Stimulated activated CD8-positive, alpha-beta memory T cell treated with anti-CD3 and anti-CD28 coated beads, Interleukin-7, amount 100 ng/mL, for 1 hour (primary cell): ENCODE results near the gene PIP5K1B.

ENCODE experiments used
- DNase-seq, 2 donors: peaks; one replicate each; pipeline ENCODE4 v3.0.0-alpha.2; 2020; ENCODE audit warnings: low read depth in 2 of 2

PIP5K1B gene

DNA sequence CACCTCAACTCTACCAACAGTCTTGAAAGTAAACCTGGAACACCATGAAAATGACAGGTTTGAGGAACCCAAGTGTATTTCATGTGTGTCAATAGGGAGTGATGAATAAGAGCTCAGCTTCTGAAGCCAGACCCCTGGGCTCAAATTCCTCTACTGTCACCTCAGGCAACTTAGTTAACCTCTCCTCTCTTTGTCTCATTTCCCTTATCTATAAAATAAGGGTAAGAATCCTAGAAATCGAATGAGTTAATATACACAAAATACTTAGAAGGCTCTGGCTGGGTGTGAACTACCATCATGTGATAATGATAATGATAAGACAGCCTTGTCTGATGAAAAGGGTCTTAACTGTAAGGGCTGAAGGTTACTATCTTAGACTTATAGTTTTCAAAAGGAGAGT lies 66.3 kb downstream of the PIP5K1B start:
- no peak for DNase-seq

DNA sequence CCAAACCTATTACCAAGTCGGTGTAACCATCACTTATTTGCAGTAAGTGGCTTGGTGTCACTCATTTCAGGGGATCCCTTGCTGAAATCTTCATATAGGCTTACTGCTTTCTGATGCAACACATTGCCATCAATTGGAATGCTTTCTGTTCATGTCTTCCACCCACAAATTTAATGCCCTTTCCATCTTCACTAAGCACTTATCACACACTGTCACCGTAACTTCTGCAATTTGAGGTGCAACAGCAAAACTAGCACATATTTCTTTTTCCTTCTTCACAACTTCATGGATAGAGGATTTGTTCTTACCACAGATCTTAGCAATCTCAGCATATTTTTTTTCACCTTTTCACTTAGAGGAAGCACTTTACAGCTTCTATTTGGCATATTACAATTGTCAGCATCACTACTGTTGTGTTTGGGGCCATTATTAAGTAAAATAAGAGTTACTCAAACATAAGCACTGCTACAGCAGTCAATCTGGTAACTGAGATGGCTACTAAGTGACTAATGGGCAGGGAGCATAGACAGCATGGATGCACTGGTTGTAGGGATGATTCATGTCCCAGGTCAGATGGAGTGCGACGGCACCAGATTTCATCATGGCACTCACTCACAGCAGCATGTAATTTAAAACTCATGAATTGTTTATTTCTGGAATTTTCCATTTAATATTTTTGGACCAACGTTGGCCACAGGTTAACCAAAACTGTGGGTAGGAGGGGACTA lies 70.1 kb downstream of the PIP5K1B start:
- no peak for DNase-seq

DNA sequence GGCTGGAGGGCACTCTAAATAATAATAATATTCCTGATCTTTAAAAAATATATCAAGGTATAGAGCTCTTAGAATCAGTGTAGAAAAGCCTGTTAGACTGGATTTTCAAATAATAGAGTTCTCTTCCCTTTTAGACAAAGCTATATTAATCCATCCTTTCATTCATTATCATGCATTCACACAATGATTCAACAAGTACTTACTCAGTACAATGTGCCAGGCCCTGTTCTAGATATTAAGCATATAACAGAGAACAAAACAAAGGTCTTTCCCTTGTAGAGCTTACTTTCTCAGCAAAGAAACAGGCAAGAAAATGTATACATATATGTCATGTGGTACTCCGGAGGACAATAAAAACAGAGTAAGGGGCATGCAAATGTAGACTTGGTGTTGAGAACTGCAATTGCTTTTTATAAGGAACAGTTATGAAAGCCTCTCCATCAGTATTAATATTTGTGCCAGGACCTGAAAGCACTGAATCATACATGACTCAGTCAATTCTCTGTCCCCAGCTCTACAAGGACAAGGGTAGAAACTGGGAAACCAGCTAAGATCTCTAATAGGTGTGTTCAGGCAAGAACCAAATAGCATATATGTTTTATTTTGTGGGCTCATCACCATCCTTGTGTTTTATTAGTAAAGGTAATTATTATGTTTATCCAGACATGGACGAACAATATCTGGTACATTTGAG lies 72.2 kb downstream of the PIP5K1B start:
- no peak for DNase-seq

DNA sequence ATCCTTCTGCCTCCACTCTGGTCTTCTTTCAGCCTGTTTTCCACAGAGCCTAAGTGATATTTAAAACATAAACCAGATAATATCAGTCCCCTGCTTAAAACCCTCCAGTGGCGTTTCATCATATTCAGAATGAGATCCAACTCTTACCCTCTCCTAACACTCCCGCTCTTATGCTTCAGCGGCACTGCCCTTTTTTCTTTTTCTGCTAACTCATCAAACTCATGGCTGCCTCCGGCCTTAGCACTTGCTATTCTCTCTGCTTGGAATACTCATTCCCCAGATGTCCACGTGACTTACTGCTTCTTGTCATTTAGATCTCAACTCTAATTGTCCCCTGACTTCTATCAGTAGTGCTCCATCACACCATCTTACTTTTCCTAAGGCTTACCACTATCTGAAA lies 73.6 kb downstream of the PIP5K1B start:
- no peak for DNase-seq

DNA sequence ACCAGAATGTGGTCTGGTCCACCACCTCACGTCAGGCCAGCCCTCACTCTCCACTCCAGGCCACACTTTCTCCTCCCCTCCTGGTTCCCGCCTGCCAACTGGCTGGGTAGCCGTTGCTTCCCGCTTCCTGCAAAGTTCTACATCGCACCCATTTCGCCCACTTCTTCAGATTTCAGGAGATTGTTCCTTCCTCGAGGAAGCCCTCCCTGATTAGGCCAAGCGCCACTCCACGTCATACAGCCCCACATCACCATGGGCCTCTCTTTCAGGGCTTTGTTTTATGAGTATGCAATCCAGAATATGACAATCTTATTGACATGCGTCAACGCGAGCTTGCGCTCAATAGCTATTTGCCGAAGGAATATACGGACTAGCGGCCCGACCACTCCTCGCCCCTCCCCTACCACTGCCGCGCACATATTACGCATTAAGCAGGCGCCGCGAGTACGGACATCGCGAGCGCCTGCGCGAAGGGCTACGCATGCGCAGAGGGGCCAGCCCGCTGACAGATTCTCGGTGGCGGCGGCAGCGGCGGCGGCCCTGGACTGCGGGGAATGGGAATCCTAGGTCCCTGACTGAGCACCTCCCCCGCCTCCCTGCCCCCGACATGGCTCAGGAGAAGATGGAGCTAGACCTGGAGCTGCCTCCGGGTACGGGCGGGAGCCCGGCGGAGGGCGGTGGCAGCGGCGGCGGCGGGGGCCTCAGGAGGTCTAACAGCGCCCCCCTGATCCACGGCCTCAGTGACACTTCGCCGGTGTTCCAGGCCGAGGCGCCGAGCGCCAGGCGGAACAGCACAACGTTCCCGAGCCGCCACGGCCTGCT lies 74.7 kb downstream of the PIP5K1B start:
- DNase-seq = peak; percentile 88 to 90

DNA sequence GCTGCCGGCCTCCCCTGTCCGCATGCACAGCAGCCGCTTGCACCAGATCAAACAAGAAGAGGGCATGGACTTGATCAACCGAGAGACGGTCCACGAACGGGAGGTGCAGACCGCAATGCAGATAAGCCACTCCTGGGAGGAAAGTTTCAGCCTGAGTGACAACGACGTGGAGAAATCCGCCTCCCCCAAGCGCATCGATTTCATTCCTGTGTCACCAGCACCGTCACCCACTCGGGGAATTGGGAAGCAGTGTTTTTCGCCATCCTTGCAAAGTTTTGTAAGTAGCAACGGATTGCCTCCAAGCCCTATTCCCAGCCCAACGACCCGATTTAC lies 75.3 kb downstream of the PIP5K1B start:
- no peak for DNase-seq

DNA sequence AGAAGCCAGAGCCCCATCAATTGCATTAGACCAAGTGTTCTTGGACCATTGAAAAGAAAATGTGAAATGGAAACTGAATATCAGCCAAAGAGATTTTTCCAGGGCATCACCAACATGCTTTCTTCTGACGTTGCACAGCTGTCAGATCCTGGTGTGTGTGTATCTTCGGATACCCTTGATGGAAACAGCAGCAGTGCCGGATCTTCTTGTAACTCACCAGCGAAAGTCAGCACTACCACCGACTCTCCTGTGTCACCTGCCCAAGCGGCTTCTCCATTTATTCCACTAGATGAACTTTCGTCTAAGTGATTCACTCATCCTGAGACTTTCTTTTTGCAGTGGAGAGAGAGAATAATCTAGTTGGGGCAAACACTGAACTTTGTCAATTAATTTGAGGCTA lies 75.7 kb downstream of the PIP5K1B start:
- no peak for DNase-seq

DNA sequence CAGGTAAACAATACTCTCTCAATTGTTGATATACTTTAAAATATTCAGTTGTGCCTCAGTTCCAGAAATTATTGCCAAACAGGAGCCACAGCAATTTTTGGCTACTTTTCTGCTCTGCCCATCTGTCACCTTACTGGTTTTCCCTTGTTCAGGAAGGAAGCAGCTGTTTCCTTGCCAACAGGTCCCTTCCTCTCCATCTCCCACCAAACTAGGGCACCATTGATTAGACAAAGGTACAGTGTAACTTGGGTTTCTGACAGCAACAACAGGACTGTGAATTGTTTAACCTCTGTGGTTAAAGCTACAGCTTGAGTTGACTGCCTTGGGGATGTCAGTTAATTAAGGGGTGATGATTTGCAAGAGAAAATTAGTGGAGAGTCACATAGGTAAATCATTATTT lies 76.9 kb downstream of the PIP5K1B start:
- DNase-seq = no peak

DNA sequence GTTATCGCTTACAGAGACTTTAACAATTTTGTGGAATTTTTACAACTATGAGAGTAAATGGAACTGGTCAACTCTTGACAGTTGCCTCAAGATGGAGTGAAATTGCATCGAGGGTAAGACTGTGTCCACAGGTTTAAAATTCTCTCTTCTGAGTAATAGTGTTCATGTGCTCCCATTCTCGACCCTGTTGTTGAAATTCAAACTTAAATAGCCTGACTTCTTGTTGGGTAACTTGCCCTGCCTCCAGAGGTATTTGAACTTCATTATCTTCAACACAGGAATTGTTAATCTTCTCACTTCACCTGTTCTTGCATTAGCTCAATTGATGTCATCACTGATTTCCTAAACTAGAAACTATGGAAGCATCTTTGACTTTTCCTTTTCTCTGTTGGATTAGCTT lies 77.5 kb downstream of the PIP5K1B start:
- no peak for DNase-seq

DNA sequence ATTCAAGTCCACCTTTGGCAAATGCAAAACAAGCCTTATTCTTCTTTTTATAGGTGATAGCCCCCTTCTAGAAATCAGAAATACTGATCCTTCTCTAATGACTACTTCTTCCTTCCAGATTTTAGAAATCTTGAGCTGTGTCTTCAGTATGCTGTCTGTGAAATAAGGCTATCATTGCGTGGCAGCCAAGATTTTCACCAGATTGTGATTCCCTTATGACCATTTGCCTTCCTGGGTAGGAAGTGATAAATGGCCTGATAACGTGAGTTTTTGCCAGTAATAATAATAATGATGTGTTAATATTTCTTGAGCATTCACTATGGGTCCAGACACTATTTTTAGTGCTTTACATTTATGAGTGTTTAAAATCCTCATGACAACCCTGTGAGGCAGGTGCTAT lies 80.9 kb downstream of the PIP5K1B start:
- no peak for DNase-seq

DNA sequence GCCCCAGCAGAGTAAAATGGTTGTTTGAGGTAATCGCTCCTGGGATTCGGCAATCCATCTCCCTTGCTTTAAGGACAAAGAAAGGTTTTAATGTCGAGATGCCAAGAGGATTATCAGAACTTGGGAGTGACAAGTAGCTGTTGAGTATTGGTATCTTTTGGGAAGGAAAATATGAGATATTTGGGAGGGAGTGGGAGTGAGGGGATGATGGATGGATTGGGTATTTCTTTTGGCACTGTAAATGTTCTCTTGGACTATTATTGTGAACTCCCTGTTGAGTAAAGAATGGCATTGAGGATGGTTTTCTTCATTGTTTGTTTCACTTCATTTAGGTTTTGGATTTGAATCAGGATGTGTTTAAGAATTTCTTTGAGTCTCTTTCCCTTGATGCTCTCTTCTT lies 86.1 kb downstream of the PIP5K1B start:
- no peak for DNase-seq

DNA sequence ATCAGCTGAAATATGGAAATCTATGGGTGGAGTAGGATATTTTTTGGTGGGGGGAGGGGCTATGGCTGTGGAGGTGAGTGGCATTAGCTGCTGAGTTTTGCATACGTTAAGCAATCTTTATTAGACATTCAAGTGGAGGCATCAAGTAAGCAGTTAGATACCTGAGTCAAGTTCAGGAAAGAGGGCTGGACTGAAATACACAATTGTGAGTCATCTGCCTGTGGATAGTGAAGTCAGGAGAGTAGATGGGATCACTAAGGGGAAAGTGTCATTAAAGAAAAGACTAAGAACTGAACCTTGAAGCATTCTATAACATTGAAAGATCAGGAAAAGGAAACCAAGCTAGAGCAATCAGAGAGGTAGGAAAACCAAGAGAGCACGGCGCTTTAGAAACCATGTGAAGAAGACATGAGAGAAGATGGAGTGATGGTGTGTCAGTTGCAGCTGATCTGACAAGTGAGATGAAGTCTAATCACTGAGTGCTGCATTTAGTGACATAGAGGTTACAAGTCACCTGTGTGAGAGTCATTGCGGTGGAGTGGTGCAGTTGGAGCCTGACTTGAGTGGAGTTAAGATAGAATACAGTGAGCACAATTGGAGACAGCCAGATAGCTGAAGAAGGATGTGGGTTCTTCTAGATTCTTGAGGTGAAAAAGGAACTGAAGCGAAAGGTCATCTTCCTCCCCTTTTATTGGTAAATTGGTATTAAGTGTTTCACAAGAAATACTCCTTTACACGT lies 88.7 kb downstream of the PIP5K1B start:
- DNase-seq = no peak

DNA sequence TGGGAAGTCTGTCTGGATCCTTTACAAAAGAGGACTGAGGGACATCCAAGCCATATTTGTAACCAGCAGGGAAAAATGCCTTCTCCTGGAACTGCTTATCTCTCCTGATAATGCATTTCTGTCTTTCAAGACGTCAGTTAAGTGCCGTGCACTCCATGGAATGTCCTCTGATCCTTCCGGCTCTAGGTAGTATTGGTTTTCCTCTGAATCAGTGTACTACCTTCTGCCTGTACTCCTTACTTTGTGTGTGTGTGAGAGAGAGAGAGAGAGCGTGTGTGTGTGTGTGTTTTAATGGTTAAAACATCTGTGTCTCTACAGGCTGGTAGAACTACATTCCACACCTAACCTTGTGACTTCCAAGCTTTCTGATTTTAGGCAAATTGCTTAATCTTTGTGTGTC lies 89.9 kb downstream of the PIP5K1B start:
- no peak for DNase-seq

DNA sequence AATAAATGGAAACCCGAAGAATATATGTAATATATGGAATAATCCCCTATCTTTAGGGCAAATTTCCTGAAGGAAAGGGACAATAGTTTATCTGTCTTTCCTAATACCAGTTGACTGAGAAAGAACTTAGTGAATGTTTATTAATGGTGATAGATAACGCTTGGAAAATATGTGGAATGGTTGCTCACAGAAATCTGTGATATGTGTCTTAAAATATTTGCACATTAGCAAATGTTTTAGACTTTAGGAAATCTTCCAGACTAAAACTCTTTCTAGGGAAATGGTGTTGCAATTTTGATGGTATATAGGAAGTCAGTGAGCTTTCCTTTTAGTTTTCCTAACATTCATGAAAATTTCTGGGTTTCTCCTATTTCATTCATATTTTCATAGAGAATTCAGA lies 90.4 kb downstream of the PIP5K1B start:
- no peak for DNase-seq

DNA sequence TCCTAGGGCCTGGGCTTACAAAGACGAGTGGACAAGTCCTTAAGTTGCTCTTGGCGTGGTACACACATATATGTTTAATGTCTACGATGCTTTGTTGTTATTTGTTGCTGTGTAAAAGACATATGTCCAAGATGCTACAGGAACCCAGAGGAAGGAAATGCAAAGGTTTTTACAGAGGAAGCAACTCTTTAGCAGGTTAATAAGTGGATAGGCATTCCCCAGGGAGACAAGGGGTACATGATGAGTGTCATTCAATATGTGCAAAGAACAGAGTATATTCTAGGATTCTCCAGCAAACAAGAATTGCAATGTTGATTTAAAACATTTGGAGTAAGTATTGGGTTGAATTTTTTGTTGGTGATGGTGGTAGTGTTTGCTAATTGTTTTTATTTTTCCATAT lies 92.1 kb downstream of the PIP5K1B start:
- DNase-seq = no peak

DNA sequence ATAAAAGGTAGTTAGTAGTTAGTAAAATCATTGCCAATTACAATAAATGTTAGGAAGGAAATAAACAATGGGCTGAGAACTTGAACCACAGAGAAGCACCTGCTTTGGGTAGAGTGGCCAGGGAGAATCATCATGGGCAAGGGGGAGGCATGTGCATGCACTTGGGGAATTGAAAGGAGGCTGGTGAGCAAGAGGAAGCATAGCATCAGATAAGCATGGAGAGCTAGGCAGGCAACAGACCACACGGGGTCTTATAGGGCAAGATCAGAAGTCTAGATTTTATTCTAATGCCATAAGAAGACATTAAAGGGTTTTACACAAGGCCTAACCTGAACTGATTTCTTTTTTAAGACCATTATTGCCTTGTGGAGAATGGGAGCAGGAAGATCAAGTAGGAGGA lies 93.4 kb downstream of the PIP5K1B start:
- DNase-seq = no peak

DNA sequence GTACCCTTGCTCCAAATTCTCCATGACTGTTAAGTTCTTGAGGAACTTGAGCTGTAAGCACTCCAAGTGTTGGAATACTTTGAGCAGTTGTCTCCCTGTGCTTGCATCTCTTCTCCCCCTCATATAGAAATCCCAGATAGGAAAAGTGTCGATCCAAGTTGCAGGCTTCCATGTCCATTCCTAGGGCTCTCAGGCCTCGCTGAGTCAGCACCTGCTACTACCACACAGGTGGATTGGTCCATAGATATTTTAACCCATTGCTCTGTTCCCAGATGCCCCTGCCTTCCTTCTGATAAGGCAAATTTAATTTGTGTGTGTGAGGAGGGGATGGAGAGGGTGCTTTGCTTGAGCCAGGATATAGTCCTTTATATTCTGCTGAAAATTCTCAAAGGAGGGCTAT lies 95.8 kb downstream of the PIP5K1B start:
- DNase-seq = no peak

DNA sequence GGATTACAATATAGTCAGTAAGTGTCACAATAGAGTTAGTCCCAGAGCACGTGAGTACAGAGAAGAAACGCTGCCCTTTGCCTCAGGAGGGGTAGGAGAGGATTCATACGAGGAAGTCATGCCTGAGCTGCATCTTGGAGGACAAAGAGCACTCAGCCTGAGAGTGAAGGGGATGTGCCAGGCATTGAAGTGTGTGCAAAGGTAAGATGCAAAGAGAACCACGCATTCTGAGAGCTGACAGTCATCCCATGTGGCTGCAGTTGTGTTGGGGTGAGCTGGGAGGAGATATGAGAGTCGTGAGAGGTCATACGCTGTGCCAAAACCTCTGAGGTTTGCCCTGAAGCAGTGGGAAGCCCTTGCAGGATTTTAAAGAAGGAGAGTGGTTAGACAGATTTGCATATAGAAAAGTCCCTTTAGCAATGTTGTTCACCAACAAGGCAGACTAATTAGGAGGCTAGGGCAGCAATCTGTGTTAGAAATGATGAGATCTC lies 97.5 kb downstream of the PIP5K1B start:
- DNase-seq = no peak

DNA sequence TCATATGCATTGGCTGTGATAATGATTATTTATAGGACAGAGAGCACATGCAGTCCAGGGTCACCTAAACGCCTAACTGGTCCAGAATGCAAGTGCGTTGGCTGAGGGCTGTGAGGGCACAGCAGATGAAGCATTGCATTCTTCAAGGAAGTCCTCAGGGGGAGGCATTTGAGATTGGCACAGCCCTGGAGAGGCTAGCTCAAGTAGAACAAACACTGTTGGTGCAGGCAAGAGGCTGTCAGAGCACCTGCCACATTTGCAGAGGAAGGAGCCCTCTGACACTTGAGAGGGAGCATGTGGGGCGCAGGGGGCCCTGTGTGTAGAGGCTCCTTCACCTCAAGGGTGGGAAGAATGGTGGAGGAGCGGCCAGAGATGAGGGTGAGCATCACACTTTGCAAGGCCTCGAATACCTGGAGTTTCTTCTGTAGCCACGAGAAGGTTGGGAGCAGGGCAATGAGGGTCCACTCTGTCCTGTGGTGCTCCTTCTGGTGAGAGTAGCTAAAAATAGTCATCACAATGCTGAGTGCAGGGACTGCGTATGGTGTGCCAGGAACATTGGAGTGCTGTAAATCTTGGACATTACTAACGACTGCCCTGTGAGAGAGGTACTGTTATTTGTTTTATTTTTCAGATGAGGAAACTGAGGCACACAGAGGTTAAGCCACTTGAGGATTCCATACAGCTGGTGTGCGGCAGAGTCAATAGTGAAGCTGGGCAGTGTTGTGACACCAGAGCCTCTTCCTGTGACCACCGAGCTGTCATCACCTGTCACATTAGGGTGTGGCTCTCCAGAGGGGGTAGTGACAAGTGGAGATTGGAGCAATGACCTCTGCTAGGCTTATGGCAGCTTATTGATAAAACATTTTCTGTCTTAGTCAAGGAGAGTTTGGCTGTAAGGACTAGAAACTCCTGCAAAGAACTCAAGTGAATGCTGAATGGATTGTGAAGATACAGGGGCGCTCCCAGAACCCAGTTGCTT lies 100.2 kb downstream of the PIP5K1B start:
- DNase-seq = no peak

DNA sequence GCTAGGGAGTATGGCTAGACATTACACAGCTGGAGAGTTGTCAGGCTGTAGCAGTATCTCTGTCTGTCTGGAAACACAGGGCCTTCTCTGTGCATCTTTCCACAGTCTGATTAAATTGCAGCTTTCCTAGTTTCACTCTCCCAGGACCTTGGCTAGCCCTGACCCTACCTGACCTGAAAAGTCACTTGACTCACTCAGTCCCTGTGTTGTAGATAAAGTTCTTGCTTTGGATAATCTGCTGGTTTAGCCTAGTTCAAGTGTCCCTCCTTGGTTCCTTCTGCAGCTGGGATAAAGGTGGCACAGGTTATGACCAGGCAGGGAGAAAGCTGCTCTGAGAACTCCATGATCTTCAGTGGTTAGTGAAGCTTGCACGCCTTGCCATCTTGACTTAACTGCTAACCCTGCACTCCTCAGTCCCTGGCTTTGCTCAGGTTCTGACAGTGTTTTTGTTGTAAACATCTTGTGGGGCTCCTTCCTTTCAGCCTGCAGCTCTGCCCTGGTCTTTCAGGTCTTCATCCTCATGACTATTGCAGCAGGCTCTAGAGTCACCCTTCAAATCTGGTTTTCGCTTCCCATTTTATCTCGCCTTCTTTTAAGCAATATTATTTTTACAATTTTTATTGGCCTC lies 101.0 kb downstream of the PIP5K1B start:
- no peak for DNase-seq
